Activated CD8-positive, alpha-beta T cell treated with anti-CD3 and anti-CD28 coated beads for 36 hours (primary cell): Measurements from ENCODE around the gene BRK1. TPM values are rescaled to one million over a fixed set of nuclear protein-coding genes. Genes with fewer than 3 reads are reported as not detected.
"Not testable (repeated sequence)": the region's sequence is repeated elsewhere in the genome, so short reads cannot be mapped to it uniquely, and the experiment has no call there.

Experiments
- ATAC-seq: fragments of 200-7000 bp; cut with Tn5 transposase; one replicate; pipeline ENCODE4 v1.10.0; 2021; ENCODE audit warnings: mild to moderate bottlenecking, moderate library complexity
- CTCF ChIA-PET: fragments of 350-600 bp; sonication (Branson Sonifier 250); formaldehyde crosslinking; loops from one replicate; lab custom pipeline; 2021; ENCODE audit warnings: antibody characterized with exemption; lab: Charles Lee
- POLR2A ChIA-PET: fragments of 350-600 bp; sonication (Branson Sonifier 250); formaldehyde crosslinking; loops from one replicate; lab custom pipeline; 2021; ENCODE audit warnings: antibody characterized with exemption; lab: Charles Lee
- DNase-seq: peaks from one replicate; pipeline ENCODE4 v3.0.0-alpha.2; 2020
- H3K27ac Mint-ChIP-seq: one replicate; pipeline ENCODE4 v1.8.0; 2021; ENCODE audit warnings: mild to moderate bottlenecking, mixed read lengths
- H3K27me3 Mint-ChIP-seq: one replicate; pipeline ENCODE4 v1.8.0; 2021; ENCODE audit warnings: mixed read lengths
- H3K36me3 Mint-ChIP-seq: one replicate; pipeline ENCODE4 v1.8.0; 2021; ENCODE audit warnings: low read depth, mixed read lengths
- H3K4me1 Mint-ChIP-seq: one replicate; pipeline ENCODE4 v1.8.0; 2021; ENCODE audit warnings: low read depth, mixed read lengths
- H3K4me3 Mint-ChIP-seq: one replicate; pipeline ENCODE4 v1.8.0; 2021; ENCODE audit warnings: mild to moderate bottlenecking, moderate library complexity, mixed read lengths
- H3K9me3 Mint-ChIP-seq: one replicate; pipeline ENCODE4 v1.8.0; 2021; ENCODE audit warnings: mixed read lengths
- CTCF ChIP-seq: fragments of 200-600 bp; IDR thresholded peaks from one replicate; pipeline ENCODE4 v1.8.0; 2022; ENCODE audit warnings: antibody characterized with exemption, mild to moderate bottlenecking
- intact Hi-C: fragments of 100-400 bp; cut with micrococcal nuclease; formaldehyde crosslinking; loops from one replicate; pipeline ENCODE4 v1.10.0; 2022
- total RNA-seq, 2 experiments: library from RNA; stranded (reverse); gene quantifications; one replicate each; pipeline ENCODE4 v1.2.3, GENCODE V29; 2021

The BRK1 gene
- total RNA-seq, 2 experiments from 2014 or later = 107 to 108 TPM

GRCh38 chr3:10160346-10160745 is 44.9 kb downstream of the BRK1 start:
- DNase-seq (no peak), ATAC-seq (no peak)
- Mint-ChIP-seq H3K9me3 (no peaks in the 10 kb centered on the region), H3K27me3 (no peaks in the 10 kb centered on the region), H3K4me3 (no peak overlapping the region), H3K27ac (no peak overlapping the region), H3K36me3 (peaks cover 2% of the 10 kb centered on the region), H3K4me1 (no peaks in the 10 kb centered on the region)
- ChIA-PET POLR2A (interaction anchor here (0.6 to 1.3 kb wide), 2 partner anchors 11 to 141 kb away, joined by 3 to 5 read pairs; no protein-coding TSS in a partner anchor), CTCF (interaction anchor here (0.8 to 2.0 kb wide), 6 partner anchors 13 to 103 kb away, joined by 3 to 5 read pairs (median 4); no protein-coding TSS in a partner anchor)
- intact Hi-C loops = loop anchor here (10.0 kb wide), 1 partner anchor 64 kb away; no protein-coding TSS in a partner anchor
- TF ChIP-seq CTCF = no peak

GRCh38 chr3:10160925-10161324 is 45.5 kb downstream of the BRK1 start:
- no peak overlapping the region for H3K4me3 Mint-ChIP-seq
- CTCF ChIA-PET = interaction anchor here (0.8 to 2.0 kb wide), 4 partner anchors 17 to 103 kb away, joined by 3 to 5 read pairs (median 4); no protein-coding TSS in a partner anchor
- H3K36me3 Mint-ChIP-seq = no peaks in the 10 kb centered on the region
- no peaks in the 10 kb centered on the region for H3K27me3 Mint-ChIP-seq
- POLR2A ChIA-PET = interaction anchor here (0.6 kb wide), 1 partner anchor 141 kb away, joined by 3 read pairs; no protein-coding TSS in a partner anchor
- intact Hi-C loops = loop anchor here (10.0 kb wide), 1 partner anchor 64 kb away; no protein-coding TSS in a partner anchor
- DNase-seq = no peak
- no peaks in the 10 kb centered on the region for H3K9me3 Mint-ChIP-seq
- H3K27ac Mint-ChIP-seq = no peak overlapping the region
- ATAC-seq = no peak
- peaks cover 1% of the 10 kb centered on the region for H3K4me1 Mint-ChIP-seq
- TF ChIP-seq CTCF = no peak

- ChIA-PET POLR2A (interaction anchor here (0.9 kb wide), 1 partner anchor 10 kb away, joined by 3 read pairs; no protein-coding TSS in a partner anchor), CTCF (no interaction called here)
- DNase-seq (no peak), ATAC-seq (no peak)
- no peak overlapping the region for H3K27ac Mint-ChIP-seq
- H3K36me3 Mint-ChIP-seq = no peaks in the 10 kb centered on the region
- no peak overlapping the region for H3K4me3 Mint-ChIP-seq
- no peaks in the 10 kb centered on the region for H3K27me3 Mint-ChIP-seq
- intact Hi-C loops = loop anchor here (10.0 kb wide), 1 partner anchor 63 kb away; no protein-coding TSS in a partner anchor
- no peak for TF ChIP-seq CTCF
- H3K9me3 Mint-ChIP-seq = no peaks in the 10 kb centered on the region
- peaks cover 12% of the 10 kb centered on the region for H3K4me1 Mint-ChIP-seq
These were observed 46.7 kb downstream of the BRK1 start for GRCh38 chr3:10162185-10162584.

- ChIA-PET POLR2A (interaction anchor here (0.5 kb wide), 1 partner anchor 13 kb away, joined by 3 read pairs; no protein-coding TSS in a partner anchor), CTCF (interaction anchor here (1.0 to 3.7 kb wide), 7 partner anchors 12 to 112 kb away, joined by 4 to 16 read pairs (median 5); no protein-coding TSS in a partner anchor)
- H3K27ac Mint-ChIP-seq, H3K27me3 Mint-ChIP-seq, DNase-seq, H3K9me3 Mint-ChIP-seq, ATAC-seq, H3K36me3 Mint-ChIP-seq: not testable (repeated sequence)
- peak overlapping the region; percentile 72 for H3K4me3 Mint-ChIP-seq
- H3K4me1 Mint-ChIP-seq = peaks cover 12% of the 10 kb centered on the region
- intact Hi-C loops = loop anchor here (10.0 kb wide), 1 partner anchor 61 kb away; no protein-coding TSS in a partner anchor
These were observed 48.7 kb downstream of the BRK1 start for GRCh38 chr3:10164201-10164545.

GRCh38 chr3:10164546-10165393 is 49.3 kb downstream of the BRK1 start, which contains the start of gene IRAK2:
TSS of gene IRAK2 (plus strand) at chr3:10164919. CDS start at chr3:10164955, 36 bp downstream.
- peak; percentile 99 for TF ChIP-seq CTCF
- peak within 1 kb of the TSS; percentile 72 for H3K4me3 Mint-ChIP-seq
- CTCF ChIA-PET = interaction anchor here (1.0 to 3.7 kb wide), 11 partner anchors 9 to 111 kb away, joined by 3 to 16 read pairs (median 5); no protein-coding TSS in a partner anchor
- H3K36me3 Mint-ChIP-seq = peaks cover 10% of the 10 kb centered on the region
- ATAC-seq = peak; percentile 88
- POLR2A ChIA-PET = interaction anchor here (0.6 to 1.4 kb wide), 3 partner anchors 16 to 96 kb away, joined by 3 read pairs; no protein-coding TSS in a partner anchor
- intact Hi-C loops = loop anchor here (10.0 kb wide), 1 partner anchor 60 kb away; no protein-coding TSS in a partner anchor
- H3K4me1 Mint-ChIP-seq = peaks cover 12% of the 10 kb centered on the region
- peak; percentile 62 for DNase-seq
- H3K27ac Mint-ChIP-seq = peak within 1 kb of the TSS; percentile 15
- no peaks in the 10 kb centered on the region for H3K27me3 Mint-ChIP-seq
- peaks cover 12% of the 10 kb centered on the region for H3K9me3 Mint-ChIP-seq
